Urothelium cell line (cell line): ENCODE results near the gene ARL8B.
"Not testable (repeated sequence)": the region's sequence is repeated elsewhere in the genome, so short reads cannot be mapped to it uniquely, and the experiment has no call there.

Experiments used
- DNase-seq: peaks from one replicate; pipeline ENCODE4 v3.0.0; 2011; ENCODE audit warnings: low spot score, mixed read lengths
- FAIRE-seq: peaks from 2 replicates; lab custom pipeline; 2011; peaks lifted over from hg19 to GRCh38; lab: Jason Lieb, UNC

Gene ARL8B

DNA sequence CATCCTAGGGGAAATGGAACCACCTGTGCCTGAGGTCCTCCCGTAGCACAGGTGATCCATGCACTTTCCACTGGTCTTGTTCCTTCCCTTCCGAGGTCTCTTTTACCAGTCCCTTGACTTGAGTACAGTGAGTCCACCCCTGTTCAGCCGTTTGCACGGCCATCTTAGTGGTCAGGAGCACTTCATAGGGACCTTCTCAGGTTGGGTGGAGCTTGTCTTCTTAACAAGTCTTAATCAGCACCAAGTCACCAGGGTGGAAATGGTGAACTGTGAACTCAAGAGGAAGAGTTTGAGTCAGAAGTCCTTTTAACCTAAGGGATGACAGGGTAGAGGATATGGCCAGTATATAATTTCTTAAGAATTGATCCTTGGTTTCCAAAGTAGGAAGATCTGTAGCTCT lies 21.4 kb downstream of the ARL8B start:
- DNase-seq: no peak
- no peak for FAIRE-seq

DNA sequence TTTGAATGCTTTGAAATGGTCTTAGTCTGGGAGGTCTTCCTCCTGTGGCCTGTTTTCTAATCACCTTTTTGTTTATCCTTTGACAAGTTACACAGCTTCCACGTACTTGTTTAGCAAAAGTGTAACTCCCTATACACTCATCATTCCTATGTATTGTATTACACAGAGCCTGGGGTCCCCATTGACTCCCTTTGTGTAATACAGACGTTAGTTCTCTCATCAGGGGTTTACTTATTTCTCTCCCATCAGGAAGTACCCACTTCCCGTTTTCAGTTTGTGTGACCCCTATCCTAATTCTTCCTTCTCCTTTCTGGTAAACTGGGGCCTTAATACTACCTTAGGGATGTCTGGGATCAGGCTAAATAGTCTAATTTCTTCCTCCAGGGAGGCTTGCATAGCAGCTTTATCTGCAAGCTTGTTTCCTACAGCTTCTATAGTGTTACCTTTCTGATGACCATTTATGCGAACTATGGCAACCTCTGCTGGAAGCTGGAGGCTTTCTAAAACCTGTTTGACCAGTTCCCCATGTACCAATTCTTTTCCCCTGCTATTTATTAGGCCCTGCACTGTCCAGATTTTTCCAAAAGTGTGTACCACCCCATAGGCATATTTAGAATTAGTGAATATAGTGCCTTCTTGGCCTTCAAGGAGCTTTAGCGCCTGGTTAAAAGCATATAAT lies 22.4 kb downstream of the ARL8B start:
- DNase-seq: no peak
- FAIRE-seq: no peak

DNA sequence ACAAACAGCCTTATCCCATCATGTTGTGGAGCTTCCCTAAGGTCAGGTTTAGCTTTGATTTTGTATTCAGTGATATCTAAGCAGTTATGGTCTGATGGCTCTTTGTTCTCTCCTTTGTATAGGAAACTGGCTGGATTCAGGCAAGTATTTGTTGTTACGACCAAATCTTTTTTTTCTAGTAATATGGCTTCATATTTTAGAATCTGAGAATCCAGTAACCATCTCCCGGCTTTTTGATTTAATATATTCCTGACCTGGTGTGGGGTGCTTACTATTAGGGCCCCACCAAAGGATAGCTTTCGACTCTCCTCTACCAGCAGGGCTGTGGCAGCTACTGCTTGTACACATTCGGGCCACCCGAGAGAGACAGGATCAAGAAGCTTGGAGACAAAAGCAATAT lies 23.0 kb downstream of the ARL8B start:
- FAIRE-seq: no peak

DNA sequence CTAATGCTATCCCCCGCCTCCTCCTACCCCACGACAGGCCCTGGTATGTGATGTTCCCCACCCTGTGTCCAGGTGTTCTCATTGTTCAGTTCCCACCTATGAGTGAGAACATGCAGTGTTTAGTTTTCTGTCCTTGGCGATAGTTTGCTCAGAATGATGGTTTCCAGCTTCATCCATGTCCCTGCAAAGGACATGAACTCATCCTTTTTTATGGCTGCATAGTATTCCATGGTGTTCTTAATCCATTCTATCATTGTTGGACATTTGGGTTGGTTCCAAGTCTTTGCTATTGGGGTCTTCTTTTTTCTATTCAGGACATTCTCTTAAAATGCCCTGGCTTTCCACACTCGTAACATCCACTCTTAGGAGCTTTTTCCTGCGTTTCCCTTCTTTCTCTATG lies 25.1 kb downstream of the ARL8B start:
- DNase-seq, FAIRE-seq: not testable (repeated sequence)

More for the DNA sequence above, 23.0 kb downstream of the ARL8B start:
- no peak for DNase-seq

DNA sequence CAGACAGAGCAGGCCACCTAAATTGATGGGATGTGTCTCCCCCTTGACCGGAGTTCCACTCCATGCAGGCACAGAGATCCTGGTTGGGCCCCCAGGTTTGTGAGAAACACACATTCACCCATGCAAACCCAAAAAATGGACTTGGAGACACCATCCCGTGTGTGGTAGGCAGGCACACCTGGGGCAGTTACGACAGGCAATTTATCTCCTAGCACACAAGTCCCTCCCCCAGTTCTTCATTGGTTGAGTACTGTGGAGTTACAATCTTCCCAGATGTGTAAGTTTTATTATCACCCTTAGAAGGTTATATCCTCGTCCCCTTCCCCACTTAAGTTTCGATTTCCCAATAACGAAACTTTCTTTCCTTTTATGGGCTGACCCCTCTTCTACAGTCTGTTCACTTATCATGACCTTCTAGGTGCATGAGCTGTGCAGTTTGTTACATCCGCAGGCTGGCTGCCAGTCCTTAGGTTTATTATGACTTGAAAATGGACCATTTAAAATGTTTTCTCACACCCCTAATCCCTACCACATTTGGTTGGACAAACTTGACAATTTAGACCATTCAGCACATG lies 27.3 kb downstream of the ARL8B start:
- FAIRE-seq (peak; percentile 23), DNase-seq (no peak)

DNA sequence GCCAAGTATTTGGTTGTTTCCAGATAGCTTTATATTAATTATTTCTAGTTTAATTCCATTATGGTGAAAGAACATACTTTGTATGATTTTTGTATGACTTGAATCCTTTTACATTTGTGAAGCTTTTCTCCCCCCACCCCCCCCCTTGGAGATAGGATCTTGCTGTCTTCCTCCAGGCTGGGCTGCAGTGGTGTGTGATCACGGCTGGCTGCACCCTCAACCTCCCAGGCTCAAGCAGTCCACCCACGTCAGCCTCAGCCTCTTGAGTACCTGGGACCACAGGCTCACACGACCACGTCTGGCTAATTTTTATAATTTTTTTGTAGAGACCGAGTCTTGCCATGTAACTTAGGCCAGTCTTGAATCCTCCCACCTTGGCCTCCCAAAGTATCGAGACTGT lies 29.5 kb downstream of the ARL8B start:
- no peak for DNase-seq
- FAIRE-seq: no peak

DNA sequence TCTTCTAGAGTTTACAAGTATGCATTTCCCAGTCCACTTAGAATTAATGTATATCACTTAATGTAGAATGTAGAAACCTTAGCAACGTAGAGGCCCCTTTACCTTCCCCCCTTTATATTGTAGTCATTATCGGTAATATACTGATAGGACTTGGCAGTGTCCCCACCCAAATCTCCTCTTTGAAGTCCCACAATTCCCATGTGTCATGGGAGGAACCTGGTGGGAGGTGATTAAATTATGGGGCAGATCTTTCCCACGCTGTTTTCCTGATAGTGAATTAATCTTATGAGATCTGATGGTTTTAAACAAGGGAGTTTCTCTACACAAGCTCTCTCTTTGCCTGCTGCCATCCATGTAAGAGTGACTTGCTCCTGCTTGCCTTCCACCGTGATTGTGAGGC lies 31.0 kb downstream of the ARL8B start:
- FAIRE-seq (no peak), DNase-seq (no peak)

DNA sequence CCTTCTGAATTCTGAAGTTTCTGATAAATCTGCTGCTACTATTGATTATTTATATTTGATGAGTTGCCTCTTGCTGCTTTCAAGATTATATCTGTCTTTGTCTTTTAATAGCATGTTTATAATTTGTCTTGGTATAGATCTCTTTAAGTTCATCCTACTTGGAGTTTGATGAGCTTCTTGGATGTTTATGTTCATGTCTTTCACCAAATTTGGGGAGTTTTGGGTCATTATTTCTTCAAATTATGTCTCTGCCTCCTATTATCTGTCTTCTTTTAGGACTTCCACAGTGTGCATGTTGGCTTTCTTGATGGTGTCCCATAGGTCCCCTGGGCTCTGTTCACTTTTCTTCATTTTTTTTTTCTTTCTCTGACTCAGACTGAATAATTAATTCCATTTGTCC lies 33.1 kb downstream of the ARL8B start:
- DNase-seq: no peak
- FAIRE-seq: no peak

DNA sequence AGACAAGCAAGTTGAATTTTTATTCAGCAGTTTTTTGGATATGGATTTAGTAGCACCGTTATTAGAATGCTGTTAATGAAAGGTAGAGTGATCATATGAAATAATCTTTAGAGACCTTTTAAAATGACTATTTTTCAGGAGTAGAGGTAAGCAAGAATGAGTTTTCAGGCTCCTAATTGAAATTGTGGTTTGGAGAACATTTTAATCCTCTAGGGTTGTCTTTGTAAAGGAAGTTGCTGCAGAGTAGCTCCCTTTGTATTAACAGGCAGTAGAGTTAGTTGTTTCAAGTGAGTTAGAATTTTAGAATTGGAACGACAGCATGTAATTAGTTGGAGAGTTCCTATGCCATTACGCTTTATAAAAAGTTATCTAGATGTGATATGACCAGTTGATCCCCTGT lies 38.2 kb downstream of the ARL8B start:
- no peak for FAIRE-seq
- no peak for DNase-seq

DNA sequence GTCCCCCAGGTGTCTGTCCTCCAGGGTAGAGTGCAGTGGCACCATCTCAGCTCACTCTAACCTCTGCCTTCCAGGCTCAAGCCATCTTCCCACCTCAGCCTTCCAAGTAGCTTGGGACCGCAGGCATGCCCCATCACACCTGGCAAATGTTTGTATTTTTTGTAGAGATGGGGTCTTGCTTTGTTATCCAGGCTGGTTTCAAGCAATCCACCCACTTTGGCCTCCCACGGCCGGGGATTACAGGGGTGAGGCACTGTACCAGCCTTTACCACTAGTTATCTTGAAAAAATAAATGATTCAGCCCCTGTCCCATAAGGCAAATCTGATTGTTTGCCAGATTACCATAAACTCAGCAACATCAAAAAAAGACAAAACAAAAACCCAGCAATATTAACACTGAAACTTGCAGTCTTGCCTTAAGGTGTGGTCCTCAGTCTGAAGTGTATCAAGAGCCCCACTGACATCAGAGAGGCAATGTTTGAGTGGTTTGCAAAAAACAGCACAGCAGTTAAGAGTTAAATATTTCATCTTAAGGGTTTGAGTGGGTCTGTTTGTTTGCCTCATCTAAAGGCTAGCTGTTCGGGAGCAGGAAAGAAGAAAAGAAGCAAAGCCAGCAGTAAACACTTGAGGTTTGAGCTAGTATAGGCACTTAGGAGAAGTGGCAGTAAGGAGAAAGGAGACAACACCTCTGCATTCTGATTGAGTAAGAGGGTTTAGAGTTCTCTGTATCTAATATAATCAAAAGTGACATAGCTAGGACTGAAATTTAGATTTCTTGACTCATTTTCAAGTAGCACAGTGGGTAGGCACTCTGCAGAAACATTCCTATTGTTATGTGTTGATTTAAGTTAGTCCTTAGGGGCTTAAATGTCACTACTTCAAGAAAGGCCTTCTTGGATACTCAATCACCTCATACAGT lies 39.1 kb downstream of the ARL8B start:
- no peak for DNase-seq
- no peak for FAIRE-seq

DNA sequence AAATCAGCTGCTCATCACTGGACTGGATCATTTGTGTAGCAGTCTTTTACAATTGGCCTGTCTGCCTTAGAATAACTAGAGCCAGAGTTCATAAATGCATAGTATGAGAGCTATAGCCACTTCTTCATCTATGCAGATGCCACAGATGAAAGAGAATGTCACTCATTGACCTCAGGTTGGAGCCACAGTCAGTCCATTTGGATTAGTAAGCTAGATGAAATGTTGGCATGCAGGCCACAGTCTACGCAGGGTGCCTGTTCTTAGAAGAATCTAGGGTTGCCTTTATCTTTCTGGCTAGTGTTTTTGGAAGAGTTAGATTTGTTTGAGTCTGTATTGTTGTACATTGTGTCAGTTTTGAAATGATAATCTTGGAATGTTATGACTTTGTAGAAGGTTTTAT lies 40.0 kb downstream of the ARL8B start:
- no peak for FAIRE-seq
- peak; percentile 19 for DNase-seq

DNA sequence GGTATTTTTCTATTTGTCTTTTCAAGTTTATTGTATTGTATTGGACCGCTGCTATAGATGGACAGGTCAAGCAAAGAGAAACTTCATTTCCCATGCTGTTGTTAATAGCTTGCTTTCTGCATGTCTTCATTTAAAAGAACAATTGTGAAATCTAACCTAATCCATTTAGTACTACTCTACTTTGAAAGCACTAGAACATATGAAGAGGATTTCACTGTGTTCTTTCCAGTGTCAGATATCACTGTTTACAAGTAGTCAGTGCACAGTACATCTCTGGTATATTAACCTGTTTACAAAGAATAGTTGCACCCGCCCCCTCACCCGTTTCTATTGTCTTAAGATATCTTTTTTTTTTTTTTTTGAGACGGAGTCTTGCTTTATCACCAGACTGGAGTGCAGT lies 43.6 kb downstream of the ARL8B start:
- DNase-seq: no peak
- no peak for FAIRE-seq

DNA sequence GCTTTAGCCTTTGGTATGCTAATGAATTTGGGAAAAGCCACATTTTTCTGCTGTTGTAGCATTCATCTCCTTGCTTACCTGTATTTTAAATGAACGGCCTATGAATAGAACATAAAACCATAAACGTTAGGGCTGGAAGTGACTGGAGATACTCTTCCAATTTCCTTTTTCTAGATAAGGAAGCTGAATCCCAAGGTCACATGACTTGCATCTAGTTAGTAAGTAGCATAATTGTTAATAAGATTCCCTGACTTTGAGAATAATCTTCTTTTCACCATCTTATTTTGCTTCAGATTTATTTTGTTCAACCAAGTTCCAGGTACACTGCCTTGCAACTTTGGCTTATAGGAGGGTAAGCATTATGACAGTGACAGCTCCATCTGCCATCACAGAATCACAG lies 44.8 kb downstream of the ARL8B start:
- FAIRE-seq: no peak
- DNase-seq: no peak

DNA sequence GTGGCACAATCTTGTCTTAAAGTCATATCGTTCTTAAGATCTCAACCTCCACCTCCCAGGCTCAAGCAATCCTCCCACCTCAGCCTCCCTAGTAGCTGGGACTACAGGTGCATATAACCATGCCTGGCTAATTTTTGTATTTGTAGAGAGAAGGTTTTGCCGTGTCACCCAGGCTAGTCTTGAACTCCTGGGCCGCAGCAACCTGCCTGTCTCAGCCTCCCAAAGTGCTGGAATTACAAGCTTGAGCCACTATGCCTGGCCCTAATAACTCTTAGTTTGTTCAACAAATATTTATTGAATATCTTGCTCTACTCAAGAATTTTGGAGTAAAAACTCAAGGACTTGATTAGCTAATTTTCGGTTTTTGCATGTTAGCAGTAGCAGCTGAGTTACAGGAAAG lies 46.0 kb downstream of the ARL8B start:
- FAIRE-seq: peak; percentile 48
- no peak for DNase-seq

DNA sequence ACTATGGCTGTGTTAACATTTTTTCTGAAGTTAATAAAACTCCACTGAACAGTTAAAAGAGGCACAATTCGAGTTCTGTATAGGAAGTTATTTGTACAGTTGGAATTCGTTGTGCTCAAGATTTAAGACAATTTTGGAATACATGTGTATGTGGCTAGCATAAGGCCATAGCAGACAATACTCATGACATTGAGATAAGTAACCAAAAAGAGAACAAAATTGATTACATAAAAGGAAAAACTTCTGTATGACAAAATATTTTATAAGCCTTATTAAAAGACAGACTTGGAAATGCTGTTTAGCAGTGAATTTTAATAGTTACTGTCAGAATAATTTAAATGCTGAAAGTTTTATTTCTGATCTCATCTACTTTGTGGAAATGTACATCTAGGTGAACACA lies 47.7 kb downstream of the ARL8B start:
- DNase-seq (no peak), FAIRE-seq (no peak)

DNA sequence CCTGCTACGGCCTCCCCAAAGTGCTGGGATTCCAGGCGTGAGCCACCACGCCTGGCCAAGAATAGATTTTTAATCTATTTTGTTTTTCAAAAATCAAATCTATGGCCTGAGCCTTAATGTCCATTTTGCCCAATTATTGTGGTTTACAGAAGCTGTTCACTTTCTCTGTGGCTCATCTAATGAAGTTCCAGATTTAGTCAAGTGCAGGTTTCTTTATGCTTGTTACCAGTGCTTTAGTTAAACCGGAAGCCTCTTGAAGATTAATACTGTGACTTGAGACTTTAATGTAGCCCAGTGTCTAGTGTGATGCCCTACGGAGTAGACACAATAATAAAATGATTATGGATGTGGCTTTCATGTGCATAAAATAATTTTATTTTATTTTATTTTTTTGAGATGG lies 48.9 kb downstream of the ARL8B start:
- no peak for FAIRE-seq

DNA sequence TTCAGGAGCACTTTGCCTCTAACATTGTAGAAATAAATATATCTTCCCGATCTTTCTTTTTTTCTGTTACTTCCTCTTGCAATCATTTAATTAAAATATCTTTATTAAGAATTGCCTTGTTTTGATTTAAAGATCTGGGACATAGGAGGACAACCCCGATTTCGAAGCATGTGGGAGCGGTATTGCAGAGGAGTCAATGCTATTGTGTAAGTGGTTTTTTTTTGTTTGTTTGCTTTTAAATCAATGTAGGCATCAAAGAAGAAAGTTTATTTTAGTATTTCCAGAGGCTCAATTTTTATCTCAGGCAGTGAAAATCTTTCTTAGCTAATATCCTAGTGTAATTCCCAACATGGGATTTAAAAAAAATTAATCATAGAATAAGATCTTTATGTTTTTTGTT lies 49.9 kb downstream of the ARL8B start:
- no peak for FAIRE-seq
- DNase-seq: no peak

More for the DNA sequence above, 48.9 kb downstream of the ARL8B start:
- DNase-seq: no peak

DNA sequence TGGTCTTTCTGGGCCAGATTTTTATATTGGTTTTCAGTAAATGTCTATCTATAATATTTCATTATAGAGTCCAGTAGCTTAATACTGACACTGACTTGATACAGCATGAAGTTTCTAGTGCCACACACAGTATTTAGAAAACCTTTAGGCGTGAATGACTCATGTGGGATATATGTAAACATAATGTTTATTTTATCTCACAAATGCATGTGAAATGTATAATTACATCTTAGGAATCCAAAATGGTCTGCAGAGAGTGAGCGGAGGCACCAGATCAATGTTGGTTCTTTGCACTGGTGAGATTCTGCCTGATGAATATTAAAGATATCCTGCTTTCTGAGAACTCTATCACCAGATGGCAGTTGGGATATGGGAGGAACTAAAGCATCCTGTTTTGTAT lies 56.9 kb downstream of the ARL8B start:
- not testable (repeated sequence) for FAIRE-seq

DNA sequence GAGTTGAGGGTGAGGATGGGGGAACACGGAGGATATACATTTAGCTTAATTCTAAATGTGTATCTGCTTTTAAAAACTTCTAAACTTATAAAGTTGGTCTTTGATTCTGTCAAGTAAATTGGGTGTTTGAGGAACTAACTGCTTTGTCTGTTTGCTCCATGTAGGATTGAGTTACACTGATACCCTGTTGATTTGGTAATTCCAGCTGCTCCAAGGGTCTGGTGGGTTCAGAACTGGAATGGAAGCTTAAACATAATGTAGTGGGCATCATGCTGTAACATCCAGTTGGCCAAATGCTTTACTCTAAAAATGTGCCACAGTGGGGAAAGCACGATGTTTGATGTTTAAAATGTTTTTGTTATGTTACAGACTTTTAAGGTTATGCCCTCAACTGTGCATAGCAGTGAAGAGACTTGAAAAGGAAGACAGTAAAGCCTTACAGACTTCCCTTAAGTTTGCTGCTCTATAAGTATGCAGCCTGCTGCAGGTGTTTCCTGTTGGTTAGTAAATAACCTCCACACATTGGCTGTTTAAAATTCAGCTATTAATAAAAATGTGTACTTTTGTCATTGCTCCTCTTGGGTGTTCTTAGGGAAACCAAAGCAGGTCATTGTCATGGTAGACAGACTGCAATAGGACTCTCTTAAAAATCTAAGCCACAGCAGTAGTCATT lies 59.5 kb downstream of the ARL8B start:
- no peak for FAIRE-seq

More for the DNA sequence above, 56.9 kb downstream of the ARL8B start:
- not testable (repeated sequence) for DNase-seq

DNA sequence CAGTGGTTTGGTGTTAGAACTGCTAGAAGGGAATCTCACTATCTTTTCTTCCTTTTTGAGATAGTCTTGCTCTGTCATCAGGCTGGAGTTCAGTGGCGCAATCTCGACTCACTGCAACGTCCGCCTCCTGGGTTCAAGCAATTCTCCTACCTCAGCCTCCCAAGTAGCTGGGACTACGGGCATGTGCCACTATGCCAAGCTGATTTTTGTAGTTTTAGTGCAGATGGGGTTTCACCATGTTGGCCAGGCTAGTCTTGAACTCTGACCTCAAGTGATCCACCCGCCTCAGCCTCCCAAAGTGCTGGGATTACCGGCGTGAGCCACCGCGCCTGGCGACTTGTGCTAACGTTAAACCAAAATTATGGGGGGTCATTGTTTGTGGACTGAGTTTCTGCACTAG lies 61.6 kb downstream of the ARL8B start:
- FAIRE-seq, DNase-seq: not testable (repeated sequence)

More for the DNA sequence above, 59.5 kb downstream of the ARL8B start:
- no peak for DNase-seq

DNA sequence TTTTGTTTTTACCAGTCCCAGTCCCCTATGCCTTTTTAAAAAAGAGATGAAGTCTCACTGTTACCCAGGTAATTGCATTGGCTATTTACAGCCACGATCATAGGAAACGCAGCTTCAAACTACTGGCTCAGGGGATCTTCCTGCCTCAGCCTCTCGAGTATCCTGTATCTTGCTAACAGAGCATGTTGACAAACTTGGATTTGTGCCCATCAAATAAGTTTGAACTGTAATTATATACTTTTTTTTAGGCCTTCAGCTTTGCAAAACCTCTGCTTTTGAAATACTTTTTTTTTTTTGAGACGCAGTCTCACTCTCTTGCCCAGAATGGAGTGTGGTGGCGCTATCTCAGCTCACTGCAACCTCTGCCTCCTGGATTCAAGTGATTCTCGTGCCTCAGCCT lies 62.4 kb downstream of the ARL8B start:
- FAIRE-seq (no peak), DNase-seq (no peak)
